ENCODE data around the gene RUFY4.
"Not testable (repeated sequence)": the region's sequence is repeated elsewhere in the genome, so short reads cannot be mapped to it uniquely, and the experiment has no call there.

Gene RUFY4

DNA sequence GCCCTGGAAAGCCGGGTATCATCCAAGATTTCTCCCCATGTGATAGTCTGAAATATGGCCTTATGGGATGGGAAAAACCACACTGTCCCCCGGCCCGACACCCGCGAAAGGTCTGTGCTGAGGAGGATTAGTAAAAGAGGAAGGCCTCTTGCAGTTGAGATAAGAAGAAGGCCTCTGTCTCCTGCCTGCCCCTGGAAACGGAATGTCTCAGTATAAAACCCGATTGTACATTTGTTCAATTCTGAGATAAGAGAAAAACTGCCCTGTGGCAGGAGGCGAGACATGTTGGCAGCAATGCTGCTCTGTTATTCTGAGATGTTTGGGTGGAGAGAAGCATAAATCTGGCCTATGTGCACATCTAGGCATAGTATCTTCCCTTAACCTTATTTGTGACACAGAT is 26.8 kb downstream of the RUFY4 start:
- no peak overlapping the region for H3K27ac ChIP-seq
- TF ChIP-seq, protein P1, sequence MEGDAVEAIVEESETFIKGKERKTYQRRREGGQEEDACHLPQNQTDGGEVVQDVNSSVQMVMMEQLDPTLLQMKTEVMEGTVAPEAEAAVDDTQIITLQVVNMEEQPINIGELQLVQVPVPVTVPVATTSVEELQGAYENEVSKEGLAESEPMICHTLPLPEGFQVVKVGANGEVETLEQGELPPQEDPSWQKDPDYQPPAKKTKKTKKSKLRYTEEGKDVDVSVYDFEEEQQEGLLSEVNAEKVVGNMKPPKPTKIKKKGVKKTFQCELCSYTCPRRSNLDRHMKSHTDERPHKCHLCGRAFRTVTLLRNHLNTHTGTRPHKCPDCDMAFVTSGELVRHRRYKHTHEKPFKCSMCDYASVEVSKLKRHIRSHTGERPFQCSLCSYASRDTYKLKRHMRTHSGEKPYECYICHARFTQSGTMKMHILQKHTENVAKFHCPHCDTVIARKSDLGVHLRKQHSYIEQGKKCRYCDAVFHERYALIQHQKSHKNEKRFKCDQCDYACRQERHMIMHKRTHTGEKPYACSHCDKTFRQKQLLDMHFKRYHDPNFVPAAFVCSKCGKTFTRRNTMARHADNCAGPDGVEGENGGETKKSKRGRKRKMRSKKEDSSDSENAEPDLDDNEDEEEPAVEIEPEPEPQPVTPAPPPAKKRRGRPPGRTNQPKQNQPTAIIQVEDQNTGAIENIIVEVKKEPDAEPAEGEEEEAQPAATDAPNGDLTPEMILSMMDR (conservative IDR thresholded peaks at IDR 0.05): no peak

DNA sequence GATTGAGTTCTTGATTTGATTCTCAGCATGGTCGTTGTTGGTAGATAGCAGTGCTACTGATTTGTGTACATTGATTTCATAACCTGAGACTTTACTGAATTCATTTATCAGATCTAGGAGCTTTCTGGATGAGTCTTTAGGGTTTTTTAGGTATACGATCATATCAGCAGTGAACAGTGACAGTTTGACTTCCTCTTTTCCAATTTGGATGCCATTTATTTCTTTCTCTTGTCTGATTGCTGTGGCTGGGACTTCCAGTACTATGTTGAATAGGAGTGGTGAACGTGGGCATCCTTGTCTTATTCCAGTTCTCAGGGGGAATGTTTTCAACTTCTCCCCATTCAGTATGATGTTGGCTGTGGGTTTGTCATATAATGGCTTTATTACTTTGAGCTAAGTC is 28.9 kb downstream of the RUFY4 start:
- H3K27ac ChIP-seq: no peak overlapping the region
- TF ChIP-seq, protein P1 (conservative IDR thresholded peaks at IDR 0.05): no peak

DNA sequence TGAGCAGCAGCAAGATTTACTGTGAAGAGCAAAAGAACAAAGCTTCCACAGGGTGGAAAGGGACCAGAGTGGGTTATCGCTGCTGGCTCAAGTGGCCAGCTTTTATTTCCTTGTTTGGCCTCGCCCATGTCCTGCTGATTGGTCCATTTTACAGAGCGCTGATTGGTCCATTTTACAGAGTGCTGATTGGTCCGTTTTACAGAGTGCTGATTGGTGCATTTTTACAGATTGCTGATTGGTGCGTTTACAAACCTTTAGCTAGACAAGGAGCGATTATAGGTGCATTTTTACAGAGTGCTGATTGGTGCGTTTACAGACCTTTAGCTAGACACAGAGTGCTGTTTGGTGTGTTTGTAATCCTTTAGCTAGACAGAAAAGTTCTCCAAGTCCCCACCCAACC is 39.8 kb downstream of the RUFY4 start:
- H3K27ac ChIP-seq: not testable (repeated sequence)

DNA sequence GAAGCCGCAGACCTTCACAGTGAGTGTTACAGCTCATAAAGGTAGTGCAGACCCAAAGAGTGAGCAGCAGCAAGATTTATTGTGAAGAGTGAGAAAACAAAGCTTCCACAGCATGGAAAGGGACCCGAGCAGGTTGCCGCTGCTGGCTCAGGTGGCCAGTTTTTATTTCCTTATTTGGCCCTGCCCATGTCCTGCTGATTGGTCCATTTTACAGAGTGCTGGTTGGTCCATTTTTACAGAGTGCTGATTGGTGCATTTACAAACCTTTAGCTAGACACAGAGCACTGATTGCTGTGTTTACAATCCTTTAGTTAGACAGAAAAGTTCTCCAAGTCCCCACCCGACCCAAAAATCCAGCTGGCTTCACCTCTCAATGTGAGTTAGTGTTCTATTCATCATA is 52.7 kb downstream of the RUFY4 start:
- H3K27ac ChIP-seq: not testable (repeated sequence)

DNA sequence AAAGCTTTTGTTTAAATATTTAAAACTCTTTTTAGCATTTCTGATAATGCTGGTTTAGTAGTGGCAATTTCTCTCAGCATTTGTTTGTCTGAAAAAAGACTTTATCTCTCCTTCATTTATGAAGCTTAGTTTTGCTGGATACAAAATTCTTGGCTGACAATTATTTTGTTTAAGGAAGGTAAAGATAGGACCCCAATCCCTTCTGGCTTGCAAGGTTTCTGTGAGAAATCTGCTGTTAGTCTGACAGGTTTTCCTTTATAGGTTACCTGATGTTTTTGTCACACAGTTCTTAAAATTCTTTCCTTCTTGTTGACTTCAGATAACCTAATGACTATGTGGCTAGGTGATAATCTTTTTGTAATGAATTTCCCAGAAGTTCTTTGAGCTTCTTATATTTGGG is 53.2 kb downstream of the RUFY4 start:
- not testable (repeated sequence) for H3K27ac ChIP-seq

DNA sequence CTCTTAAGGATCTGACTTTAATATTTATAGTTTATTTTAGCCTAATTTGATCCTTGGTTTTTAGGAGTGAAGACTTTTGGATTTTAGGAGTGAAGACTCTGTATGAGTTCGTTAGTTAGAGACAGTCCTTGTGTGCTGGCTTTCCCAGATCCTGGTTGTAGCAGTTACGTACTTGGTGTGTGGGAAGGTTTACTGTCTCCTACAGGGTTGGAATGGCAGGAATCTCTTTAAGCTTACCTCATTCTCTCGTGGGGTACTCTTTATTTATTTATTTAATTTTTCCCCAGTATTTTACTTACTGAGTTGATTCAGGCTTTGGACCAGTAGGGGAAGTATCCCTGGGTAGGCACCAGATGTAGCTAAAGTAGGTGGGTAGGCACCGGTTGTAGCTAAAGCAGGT is 54.9 kb downstream of the RUFY4 start:
- H3K27ac ChIP-seq: no peak overlapping the region
- TF ChIP-seq, protein P1 (conservative IDR thresholded peaks at IDR 0.05): no peak

DNA sequence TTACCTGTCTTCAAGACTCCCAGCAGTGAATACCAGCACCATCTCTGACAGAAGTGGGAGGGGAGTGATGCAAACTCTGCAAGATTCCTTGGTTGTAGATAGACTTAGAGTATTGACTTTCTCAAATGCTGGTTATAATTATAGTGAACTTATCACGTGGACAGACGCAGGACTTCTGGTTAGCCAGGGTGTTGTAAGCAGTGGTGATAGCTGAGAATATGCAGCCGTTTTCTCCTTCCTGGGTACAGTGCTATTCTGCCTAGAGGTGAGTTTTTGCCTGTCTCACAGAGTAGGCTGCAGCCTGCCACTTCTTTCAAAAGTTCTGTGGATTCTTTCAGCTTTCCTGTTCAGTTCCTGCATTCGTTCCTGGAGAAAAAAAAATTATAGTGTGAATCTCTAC is 56.0 kb downstream of the RUFY4 start:
- TF ChIP-seq, protein P1 (conservative IDR thresholded peaks at IDR 0.05): no peak
- H3K27ac ChIP-seq: no peak overlapping the region

DNA sequence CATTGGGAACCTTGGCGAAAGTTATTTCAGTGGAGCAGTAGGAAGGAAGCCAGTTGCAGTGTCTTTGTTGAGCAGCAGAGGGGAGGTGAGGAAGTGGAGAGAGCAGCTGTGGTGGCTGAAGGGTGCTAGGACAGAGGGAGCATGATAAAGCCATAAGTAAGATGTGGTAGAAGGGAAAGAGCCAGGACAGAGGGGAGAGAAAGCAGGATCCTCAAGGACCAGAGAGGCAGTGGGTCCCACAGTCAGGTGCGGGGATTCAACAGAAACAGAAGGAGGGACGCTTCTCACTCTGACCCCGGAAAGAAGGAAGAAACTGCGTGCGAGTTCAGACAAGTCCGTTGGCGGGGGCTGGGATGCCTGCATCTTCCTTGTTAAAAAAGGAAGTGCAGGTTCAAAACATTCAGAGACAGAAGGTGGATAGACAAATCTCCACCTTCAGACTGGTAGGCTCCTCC is 56.6 kb downstream of the RUFY4 start, which contains the start of gene CXCR2:
CXCR2 (plus strand) TSS at position 403 of the 455 bp plus-strand sequence. CDS start 8,774 bp downstream, outside the sequence.
- TF ChIP-seq, protein P1 (conservative IDR thresholded peaks at IDR 0.05): no peak
- no peak within 1 kb of the TSS for H3K27ac ChIP-seq

DNA sequence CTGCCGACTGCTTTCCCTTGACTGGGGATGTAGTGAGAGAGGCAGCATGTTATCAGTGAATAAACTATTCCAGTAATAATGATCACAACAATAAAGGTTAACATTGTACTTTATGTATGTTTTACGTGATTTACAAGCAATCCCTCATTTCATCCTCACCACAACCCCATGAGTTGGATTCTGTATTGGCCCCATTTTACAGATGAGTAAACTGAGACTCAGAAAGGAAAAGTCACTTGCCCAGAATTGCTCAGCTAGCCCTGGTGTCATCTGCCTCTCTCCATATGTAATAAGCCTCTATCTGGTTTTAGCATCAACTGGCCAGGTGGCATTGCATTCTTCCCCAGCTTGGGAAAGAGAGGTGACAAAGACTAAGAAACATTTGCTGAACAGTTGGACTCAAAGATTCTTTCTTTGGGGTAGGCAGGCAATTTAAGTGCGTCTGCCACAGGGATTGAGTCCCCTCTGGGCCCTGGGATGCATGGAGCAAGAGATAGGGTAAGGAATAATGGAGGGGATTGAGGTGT is 58.9 kb downstream of the RUFY4 start:
- H3K27ac ChIP-seq: no peak overlapping the region
- TF ChIP-seq, protein P1 (conservative IDR thresholded peaks at IDR 0.05): no peak
